ENCODE results near the gene SMYD5.

- no peak for TF ChIP-seq POLR2AphosphoS5 (IDR thresholded peaks at IDR 0.05; ENCODE audit: insufficient read depth, low read depth, low read length)
- no peak for TF ChIP-seq CTCF (IDR thresholded peaks at IDR 0.05; ENCODE audit: extremely low read depth in 1 of 2, insufficient read depth in 1 of 2, low read depth in 1 of 2, low read length in 2 of 2)
- TF ChIP-seq POLR2A (IDR thresholded peaks at IDR 0.05; ENCODE audit: low read depth, low read length): no peak
- TF ChIP-seq GATA2 (IDR thresholded peaks at IDR 0.05; ENCODE audit: insufficient read depth, insufficient read length, low read depth, low read length): no peak
These were observed 14.6 kb downstream of the SMYD5 start for GRCh38 chr2:73228631-73229030.
